ENCODE measurements around the gene SENP7.

DNA sequence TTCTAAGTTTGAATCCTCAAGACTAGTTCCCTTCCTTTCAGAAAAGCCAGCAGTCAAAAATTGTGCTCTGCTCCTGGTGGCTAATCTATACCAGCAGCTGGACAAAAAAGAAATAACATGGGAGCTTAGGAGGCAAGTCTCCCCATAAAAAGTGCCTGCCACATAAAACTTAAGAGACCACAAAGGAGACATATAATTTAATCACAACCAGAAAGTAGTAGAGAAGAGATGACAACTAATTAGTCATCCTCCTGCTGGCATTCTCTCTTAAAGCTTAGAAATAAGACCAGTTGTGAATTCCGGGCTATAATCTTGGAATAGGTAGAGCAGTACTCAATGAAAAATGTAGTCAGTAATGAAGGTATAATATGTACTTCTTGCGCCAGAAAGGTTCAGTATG is 172.4 kb downstream of the SENP7 start:
- no peak for TF ChIP-seq POLR2A (IDR thresholded peaks at IDR 0.05)
- TF ChIP-seq, protein P1, sequence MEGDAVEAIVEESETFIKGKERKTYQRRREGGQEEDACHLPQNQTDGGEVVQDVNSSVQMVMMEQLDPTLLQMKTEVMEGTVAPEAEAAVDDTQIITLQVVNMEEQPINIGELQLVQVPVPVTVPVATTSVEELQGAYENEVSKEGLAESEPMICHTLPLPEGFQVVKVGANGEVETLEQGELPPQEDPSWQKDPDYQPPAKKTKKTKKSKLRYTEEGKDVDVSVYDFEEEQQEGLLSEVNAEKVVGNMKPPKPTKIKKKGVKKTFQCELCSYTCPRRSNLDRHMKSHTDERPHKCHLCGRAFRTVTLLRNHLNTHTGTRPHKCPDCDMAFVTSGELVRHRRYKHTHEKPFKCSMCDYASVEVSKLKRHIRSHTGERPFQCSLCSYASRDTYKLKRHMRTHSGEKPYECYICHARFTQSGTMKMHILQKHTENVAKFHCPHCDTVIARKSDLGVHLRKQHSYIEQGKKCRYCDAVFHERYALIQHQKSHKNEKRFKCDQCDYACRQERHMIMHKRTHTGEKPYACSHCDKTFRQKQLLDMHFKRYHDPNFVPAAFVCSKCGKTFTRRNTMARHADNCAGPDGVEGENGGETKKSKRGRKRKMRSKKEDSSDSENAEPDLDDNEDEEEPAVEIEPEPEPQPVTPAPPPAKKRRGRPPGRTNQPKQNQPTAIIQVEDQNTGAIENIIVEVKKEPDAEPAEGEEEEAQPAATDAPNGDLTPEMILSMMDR (IDR thresholded peaks at IDR 0.05): no peak

All from heart left ventricle (tissue), 13 donors.